Measurements from ENCODE around the gene IRF2BP1.
A peak's percentile ranks its signal among the peaks of the same experiment; 100 is the strongest.

IRF2BP1 gene

DNA sequence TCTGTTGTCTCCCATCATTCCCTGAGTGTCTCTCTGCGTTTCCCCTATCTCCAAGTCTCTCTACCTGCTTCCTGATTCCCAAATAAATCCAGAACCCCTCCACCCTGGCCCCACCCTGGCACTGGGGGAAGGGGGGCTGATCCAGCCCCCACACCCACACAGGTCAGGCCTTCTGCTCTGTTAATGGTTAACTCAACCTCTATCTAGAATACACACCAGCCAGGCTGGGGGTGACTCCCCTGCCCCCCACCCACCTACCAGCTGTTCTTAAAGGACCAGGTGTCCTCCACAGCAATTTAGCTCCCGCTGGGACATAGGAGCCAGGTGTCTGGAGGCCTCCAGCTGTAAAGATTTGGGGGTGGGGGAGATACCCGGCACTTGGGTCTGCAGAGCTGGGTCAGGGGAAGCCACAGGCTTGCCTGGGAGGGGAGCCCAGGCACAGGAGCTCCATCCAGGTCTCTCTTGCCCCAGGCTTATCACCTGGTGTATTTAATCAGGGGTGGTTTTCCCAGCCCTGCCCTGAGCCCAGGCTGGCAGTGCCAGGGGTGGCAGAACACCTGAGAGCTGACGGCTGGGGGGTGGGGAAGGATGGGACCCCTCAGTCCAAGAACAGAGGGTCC, 3.9 kb downstream of the IRF2BP1 start:
- in situ Hi-C loops (cut with MboI; ENCODE audit: low sequenced_read_pairs, unreplicated experiment): no loop called here
- TF ChIP-seq, protein P1, sequence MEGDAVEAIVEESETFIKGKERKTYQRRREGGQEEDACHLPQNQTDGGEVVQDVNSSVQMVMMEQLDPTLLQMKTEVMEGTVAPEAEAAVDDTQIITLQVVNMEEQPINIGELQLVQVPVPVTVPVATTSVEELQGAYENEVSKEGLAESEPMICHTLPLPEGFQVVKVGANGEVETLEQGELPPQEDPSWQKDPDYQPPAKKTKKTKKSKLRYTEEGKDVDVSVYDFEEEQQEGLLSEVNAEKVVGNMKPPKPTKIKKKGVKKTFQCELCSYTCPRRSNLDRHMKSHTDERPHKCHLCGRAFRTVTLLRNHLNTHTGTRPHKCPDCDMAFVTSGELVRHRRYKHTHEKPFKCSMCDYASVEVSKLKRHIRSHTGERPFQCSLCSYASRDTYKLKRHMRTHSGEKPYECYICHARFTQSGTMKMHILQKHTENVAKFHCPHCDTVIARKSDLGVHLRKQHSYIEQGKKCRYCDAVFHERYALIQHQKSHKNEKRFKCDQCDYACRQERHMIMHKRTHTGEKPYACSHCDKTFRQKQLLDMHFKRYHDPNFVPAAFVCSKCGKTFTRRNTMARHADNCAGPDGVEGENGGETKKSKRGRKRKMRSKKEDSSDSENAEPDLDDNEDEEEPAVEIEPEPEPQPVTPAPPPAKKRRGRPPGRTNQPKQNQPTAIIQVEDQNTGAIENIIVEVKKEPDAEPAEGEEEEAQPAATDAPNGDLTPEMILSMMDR (IDR thresholded peaks at IDR 0.05; ENCODE audit: borderline replicate concordance, control extremely low read depth, extremely low read depth, insufficient read depth, missing control alignments): no peak
- no peak for DNase-seq (ENCODE audit: low spot score)

DNA sequence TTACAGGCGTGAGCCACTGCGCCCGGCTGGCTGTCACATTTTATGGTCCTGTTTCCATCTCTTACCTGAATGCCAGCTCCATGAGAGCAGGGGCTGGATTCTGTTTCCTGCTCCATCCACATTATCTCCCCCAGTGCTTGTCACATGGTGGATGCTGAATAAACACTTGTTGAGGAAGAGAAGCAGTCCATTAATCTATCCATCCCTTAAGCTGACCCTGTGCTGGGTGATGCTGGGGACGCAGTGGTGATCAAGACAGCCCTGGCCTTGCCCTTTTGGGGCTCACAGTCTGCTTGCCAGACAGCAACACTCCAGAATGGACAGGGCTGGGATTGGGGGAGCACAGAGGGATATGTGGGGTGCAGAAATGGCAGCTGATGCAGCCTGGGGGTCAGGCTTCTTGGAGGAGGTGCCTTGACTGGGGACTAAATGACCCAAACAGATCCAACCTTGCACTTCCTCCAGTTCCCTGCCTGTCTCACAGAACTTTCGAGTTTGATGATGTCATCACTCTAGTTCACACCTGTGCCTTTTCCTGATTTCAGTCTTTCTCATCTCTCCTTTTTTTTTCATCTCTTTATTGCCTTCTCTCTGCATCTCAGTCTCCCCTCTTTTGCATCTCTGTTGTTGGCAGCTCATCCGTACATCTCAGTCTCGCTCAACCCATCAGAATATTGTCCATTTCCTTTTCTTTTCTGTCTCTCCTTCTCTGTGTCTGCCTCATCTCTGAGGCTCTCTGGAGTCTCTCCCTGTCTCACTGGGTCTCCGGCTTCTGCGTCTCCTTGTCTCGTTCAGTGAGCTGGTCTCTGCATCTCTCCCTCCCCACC, 4.6 kb downstream of the IRF2BP1 start:
- TF ChIP-seq, protein P1 (IDR thresholded peaks at IDR 0.05; ENCODE audit: borderline replicate concordance, control extremely low read depth, extremely low read depth, insufficient read depth, missing control alignments): no peak
- in situ Hi-C loops (cut with MboI; ENCODE audit: low sequenced_read_pairs, unreplicated experiment): no loop called here
- no peak for DNase-seq (ENCODE audit: low spot score)

DNA sequence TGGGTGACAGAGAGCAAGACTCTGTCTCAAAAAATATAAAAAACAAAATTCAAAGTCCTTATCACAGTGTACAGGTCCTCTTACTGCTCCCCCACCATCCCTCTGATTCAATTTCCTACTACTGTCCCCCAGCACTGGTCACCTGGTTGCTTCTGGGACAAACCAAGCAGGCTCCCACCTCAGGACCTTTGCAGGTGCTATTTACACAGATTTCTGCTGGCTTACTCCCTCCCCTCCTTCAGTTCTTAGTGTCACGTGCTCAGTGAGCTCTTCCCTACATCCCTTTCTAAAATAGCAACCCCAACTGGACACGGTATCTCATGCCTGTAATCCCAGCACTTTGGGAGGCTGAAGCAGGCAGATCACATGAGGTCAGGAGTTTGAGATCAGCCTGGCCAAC, 6.0 kb downstream of the IRF2BP1 start:
- no peak for DNase-seq (ENCODE audit: low spot score)
- in situ Hi-C loops (cut with MboI; ENCODE audit: low sequenced_read_pairs, unreplicated experiment): no loop called here
- TF ChIP-seq, protein P1 (IDR thresholded peaks at IDR 0.05; ENCODE audit: borderline replicate concordance, control extremely low read depth, extremely low read depth, insufficient read depth, missing control alignments): no peak

DNA sequence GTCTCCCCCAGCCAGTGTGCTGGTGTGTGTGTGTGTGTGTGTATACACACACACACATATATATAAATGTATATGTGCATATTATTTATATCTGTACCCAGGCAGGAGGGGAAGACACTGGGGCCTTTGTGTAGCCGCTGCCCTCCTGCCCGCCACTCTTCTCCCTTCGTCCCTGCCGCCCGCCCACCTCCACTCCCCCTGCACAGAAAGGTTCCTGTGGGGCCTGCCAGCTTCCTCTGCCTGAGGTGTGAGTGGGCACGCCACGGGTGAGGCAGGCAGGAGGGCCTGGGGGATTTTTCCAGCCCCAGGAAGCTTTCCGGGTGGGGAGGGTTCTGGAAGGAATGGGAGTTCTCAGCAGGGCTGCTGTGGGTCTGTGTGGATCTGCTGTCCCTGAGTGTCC, 6.9 kb downstream of the IRF2BP1 start:
- TF ChIP-seq, protein P1 (IDR thresholded peaks at IDR 0.05; ENCODE audit: borderline replicate concordance, control extremely low read depth, extremely low read depth, insufficient read depth, missing control alignments): no peak
- in situ Hi-C loops (cut with MboI; ENCODE audit: low sequenced_read_pairs, unreplicated experiment): no loop called here
- no peak for DNase-seq (ENCODE audit: low spot score)

DNA sequence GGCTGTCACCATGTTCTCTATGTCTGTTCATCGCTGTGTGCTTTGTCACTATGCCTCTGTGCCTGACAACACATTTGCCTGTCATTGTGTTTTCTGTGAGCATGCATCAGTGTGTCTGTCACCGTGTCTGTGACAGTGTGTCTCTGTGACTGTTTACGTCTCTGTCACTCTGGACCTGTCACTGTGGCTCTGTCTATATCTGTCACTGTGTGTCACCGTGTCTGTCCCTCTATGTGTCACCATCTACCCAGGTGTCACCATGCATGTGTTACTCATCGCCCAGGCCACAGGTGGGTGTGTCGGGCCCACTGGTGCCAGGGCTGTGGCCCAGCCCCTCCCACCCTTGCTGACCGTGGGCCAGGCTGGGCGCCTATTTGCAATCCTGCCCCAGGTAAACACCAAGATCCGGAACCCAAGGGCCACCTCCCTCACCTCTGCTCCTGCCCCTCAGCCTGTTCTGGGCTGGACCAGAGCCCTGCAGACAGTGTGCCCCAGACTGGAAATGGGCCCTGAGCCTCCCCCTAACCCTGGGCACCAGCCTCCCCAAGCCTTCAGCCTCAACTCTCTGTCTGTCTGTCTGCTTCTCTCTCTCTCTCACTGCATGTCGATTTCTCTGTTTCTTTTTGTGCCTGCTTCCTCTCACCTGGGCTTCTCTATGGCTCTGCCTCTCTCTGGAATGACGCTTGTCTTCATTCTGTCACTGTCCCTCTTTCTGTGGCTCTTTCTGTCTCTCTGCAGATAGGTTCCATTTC, 7.7 kb downstream of the IRF2BP1 start:
- no peak for DNase-seq (ENCODE audit: low spot score)
- in situ Hi-C loops (cut with MboI; ENCODE audit: low sequenced_read_pairs, unreplicated experiment): no loop called here
- TF ChIP-seq, protein P1 (IDR thresholded peaks at IDR 0.05; ENCODE audit: borderline replicate concordance, control extremely low read depth, extremely low read depth, insufficient read depth, missing control alignments): no peak

DNA sequence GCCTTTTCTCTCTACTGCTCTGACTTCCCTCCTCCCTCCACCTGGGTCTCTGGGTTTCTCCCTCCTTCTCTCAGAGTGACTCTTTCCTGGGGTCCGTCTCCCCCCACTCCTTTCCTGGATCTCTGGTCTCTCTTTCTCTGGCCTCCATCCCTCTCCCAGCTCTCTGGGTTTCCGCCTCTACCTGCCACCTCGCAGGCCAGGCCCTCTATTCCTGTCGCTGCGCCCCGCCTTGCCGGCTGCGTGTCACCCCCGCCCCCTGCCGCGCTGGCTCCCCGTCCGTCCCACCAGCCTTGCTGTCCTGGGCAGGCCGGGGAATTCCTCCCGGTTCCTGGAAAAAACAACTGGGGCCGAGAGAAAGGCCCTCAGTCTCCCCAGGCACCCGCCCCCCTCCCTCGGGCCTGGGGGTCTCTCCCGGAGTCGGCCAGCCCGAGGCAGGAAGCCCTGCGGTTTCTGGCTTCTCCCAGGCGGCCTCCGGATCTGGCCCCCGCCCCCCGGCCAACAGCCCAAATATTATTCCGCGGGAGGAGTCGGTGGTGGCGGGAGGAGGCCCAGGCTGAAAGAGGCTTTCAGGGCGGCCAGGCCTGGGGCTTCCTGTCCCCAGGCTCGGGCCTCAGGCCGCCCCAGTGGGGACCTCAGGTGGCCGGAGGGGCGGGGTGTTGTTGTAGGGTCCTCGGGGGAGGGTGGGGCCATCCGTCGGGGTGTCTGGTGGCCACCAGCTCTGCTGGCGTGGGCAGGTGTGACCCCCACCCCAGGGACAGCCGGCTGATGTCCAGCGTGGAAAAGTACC, 9.3 kb downstream of the IRF2BP1 start:
- TF ChIP-seq, protein P1 (IDR thresholded peaks at IDR 0.05; ENCODE audit: borderline replicate concordance, control extremely low read depth, extremely low read depth, insufficient read depth, missing control alignments): no peak
- in situ Hi-C loops (cut with MboI; ENCODE audit: low sequenced_read_pairs, unreplicated experiment): no loop called here
- DNase-seq (ENCODE audit: low spot score): peak; percentile 76

Measured in GM13976 (cell line).